ENCODE data around the gene PTTG1IP. TPM values are rescaled to one million over a fixed set of nuclear protein-coding genes. Genes with fewer than 3 reads are reported as not detected.

Gene PTTG1IP
- total RNA-seq, 6 experiments from 2014 or later = 241 to 290 (median 277) TPM

DNA sequence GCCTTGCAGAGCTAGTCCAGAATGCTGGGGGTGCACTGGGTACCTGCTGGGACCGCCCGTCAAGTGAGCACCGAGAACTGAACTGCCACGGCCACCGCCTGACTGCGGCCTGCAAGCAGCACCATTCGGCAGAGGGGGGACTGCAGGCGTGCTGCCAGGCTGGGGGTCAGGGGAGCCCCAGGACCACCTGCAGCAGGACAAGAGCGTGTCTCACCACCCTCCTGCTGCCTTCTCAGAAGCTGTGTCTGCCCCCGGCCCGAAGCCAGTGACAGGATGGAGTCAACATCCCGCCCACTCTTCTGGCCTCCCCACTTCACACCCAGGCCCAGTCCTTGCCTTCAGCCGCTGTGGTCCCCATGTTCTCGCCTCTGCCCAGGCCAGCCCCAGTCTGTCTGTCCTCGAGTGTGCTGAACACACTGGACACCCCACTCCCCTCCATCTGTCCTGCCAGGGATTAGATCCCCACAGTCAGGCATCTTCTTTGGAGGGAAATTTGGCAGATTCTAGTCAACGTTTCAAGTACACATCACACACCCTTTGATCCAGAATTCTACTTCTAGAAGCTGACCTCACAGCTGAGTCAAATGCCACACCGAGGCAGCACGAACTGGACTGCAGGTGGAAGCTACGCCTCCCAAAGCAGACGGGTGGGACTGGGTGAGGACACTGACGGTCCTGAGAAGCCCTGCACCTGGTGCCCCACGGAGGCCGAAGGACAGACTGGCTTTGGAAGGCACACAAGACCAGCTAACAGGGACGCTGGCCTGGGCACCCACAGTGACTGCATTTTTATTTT lies 26.0 kb downstream of the PTTG1IP start:
- H3K4me1 Mint-ChIP-seq (ENCODE audit: low read depth) = peaks cover 10% of the 10 kb centered on the region
- H3K4me3 Mint-ChIP-seq = no peak overlapping the region
- no peak overlapping the region for H3K27ac Mint-ChIP-seq
- TF ChIP-seq, protein P1, sequence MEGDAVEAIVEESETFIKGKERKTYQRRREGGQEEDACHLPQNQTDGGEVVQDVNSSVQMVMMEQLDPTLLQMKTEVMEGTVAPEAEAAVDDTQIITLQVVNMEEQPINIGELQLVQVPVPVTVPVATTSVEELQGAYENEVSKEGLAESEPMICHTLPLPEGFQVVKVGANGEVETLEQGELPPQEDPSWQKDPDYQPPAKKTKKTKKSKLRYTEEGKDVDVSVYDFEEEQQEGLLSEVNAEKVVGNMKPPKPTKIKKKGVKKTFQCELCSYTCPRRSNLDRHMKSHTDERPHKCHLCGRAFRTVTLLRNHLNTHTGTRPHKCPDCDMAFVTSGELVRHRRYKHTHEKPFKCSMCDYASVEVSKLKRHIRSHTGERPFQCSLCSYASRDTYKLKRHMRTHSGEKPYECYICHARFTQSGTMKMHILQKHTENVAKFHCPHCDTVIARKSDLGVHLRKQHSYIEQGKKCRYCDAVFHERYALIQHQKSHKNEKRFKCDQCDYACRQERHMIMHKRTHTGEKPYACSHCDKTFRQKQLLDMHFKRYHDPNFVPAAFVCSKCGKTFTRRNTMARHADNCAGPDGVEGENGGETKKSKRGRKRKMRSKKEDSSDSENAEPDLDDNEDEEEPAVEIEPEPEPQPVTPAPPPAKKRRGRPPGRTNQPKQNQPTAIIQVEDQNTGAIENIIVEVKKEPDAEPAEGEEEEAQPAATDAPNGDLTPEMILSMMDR (IDR thresholded peaks at IDR 0.05) = no peak
- H3K36me3 Mint-ChIP-seq (ENCODE audit: low read depth) = peaks cover 4% of the 10 kb centered on the region; the same call in 1 of the 2 replicates
- no peaks in the 10 kb centered on the region for H3K9me3 Mint-ChIP-seq
- peaks cover 15% of the 10 kb centered on the region for H3K27me3 Mint-ChIP-seq (ENCODE audit: insufficient read depth)
- no peak for DNase-seq

DNA sequence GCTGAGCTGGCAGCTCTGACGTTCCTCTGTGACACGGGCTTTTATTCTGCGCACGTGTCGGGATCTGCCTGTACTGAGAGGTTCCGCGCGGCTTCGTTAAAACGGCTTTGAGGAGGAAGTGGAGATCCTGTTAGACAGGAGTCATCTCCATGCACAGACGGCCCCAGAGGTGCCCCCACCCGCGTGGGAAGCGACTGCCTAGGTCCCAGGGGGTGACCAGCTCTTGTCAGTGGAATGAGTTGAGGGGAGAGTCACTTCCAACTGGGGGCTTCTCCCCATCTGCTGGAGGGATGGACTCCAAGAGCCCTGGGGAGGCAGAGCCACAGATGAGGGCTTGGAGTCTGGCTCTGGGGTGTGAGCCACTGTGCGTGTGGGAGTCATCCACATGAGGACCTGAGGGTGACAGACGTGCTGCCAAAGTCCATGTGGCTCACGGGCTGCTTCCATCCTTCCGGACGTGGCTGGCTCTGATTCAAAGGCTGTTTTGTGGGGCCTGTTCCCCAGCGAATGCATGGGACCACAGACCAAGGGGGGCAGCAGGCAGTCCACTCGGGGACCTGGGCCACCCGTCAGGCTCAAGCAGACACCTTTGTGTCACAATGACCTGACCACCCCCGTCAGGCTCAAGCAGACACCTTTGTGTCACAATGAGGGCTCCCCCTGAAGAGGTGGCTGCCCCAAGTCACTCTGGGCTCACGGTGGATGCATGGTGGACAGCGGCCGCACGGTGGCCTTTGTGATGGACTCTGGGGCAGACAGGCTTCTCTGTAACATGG lies 26.8 kb downstream of the PTTG1IP start:
- DNase-seq = peak; percentile 50
- Mint-ChIP-seq H3K9me3 (no peaks in the 10 kb centered on the region), H3K36me3 (ENCODE audit: low read depth) (peaks cover 4% of the 10 kb centered on the region; the same call in 1 of the 2 replicates), H3K27ac (peak overlapping the region; percentile 83), H3K4me3 (peak overlapping the region; percentile 80), H3K4me1 (ENCODE audit: low read depth) (peaks cover 10% of the 10 kb centered on the region), H3K27me3 (ENCODE audit: insufficient read depth) (peaks cover 22% of the 10 kb centered on the region)
- TF ChIP-seq, protein P1 (IDR thresholded peaks at IDR 0.05) = no peak

DNA sequence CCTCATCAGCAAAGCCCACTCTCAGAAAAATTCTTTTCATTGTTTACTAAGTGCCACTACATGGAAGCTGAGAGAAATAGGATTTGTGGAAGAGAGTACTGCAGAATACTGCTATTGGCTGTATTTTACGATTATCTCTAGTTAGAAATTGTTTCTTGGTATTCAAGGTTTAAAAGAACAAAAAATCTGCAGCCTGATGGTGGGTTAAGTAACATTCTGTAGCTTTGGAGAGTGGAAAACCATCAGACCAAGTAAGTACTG lies 27.3 kb downstream of the PTTG1IP start:
- H3K4me1 Mint-ChIP-seq (ENCODE audit: low read depth) = peaks cover 10% of the 10 kb centered on the region
- DNase-seq = no peak
- TF ChIP-seq, protein P1 (IDR thresholded peaks at IDR 0.05) = no peak
- H3K36me3 Mint-ChIP-seq (ENCODE audit: low read depth) = peaks cover 3% of the 10 kb centered on the region; the same call in 1 of the 2 replicates
- peak overlapping the region; percentile 80 for H3K4me3 Mint-ChIP-seq
- peaks cover 27% of the 10 kb centered on the region for H3K27me3 Mint-ChIP-seq (ENCODE audit: insufficient read depth)
- peak overlapping the region; percentile 83 for H3K27ac Mint-ChIP-seq
- H3K9me3 Mint-ChIP-seq = no peaks in the 10 kb centered on the region

DNA sequence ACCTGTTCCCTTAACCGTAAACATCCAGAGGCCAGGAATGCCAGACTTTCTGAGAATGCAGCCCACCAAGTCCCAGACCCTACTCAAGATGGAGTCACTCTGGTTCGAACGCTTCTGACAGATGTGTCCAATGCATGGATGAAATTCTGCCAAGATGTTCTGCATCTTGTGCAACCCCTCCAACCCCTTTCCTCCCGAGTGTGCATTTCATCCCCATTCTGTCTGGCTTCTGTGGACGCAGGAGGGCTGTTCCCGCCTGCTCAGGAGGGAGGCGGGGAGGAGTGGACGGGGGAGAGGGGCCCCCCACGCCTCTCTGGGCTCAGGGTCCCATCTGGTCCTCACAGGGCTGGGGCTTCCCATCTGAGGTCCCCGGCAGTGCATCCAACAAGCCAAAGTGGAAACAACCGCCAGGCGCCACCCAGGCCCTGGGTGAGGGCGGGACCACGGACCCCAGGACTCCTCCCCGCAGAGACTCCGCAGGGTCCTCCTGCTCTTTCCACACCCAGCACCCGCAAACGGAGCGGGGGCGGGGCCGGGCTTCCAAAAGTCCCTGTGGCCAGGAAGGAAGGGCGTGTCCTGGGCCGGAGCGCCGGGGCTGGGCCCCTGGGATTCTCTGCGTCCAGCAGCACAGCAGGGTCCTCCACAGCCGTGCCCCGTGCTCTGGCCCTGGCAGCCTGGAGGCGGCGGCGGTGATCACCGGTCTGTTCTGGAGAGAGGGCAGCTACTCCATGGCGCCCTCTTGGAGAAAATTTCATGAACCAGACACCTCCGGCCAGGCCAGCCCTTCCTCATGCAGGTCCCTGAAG lies 27.9 kb downstream of the PTTG1IP start:
- Mint-ChIP-seq H3K27ac (peak overlapping the region; percentile 83), H3K36me3 (ENCODE audit: low read depth) (no peaks in the 10 kb centered on the region), H3K27me3 (ENCODE audit: insufficient read depth) (peaks cover 30% of the 10 kb centered on the region), H3K4me1 (ENCODE audit: low read depth) (peaks cover 10% of the 10 kb centered on the region), H3K4me3 (peak overlapping the region; percentile 80), H3K9me3 (no peaks in the 10 kb centered on the region)
- TF ChIP-seq, protein P1 (IDR thresholded peaks at IDR 0.05) = peak; percentile 73
- peak; percentile 41 for DNase-seq

DNA sequence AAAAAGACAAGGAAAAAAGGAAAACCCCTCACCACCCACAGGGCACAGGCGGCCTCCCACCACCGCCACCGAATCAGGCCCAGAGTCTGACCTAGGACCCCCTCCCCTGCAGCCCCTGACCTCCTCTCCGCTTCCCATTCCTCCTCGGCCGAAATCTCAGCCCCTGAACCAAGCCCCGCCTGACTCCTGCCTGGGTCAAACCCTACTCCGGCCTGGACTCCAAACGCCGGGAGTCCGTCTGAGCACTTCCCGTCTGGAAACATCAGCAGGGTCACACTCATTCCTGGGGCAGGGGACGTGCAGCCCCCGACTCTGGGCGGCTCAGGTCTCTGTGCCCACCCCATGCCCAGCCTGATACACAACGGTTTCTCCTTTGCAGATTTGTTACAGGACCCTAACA lies 29.2 kb downstream of the PTTG1IP start:
- H3K27me3 Mint-ChIP-seq (ENCODE audit: insufficient read depth) = peaks cover 35% of the 10 kb centered on the region
- H3K4me3 Mint-ChIP-seq = no peak overlapping the region
- TF ChIP-seq, protein P1 (IDR thresholded peaks at IDR 0.05) = no peak
- H3K9me3 Mint-ChIP-seq = no peaks in the 10 kb centered on the region
- no peaks in the 10 kb centered on the region for H3K36me3 Mint-ChIP-seq (ENCODE audit: low read depth)
- peaks cover 10% of the 10 kb centered on the region for H3K4me1 Mint-ChIP-seq (ENCODE audit: low read depth)
- no peak overlapping the region for H3K27ac Mint-ChIP-seq
- DNase-seq = no peak
